GM12878 (cell line): ENCODE measurements around the gene PLEKHM3. TPM values are rescaled to one million over a fixed set of nuclear protein-coding genes. Genes with fewer than 3 reads are reported as not detected.

Experiments
- ATAC-seq: fragments of 200-7000 bp; cut with Tn5 transposase; 3 replicates; pipeline ENCODE4 v1.9.1; 2020; ENCODE audit warnings: mild to moderate bottlenecking, moderate library complexity
- BruUV-seq: library from RNA; stranded (reverse); fragments of 400-500 nt; replicated peaks from 2 replicates; lab custom pipeline; 2021; lab: Mats Ljungman, UMichigan
- CTCF ChIA-PET: fragments of 300-600 bp; sonication (Branson Sonifier 250); formaldehyde crosslinking; extraction: SDS; loops from one replicate; lab custom pipeline; 2021; ENCODE audit warnings: inconsistent platforms; lab: Yijun Ruan, JAX
- POLR2A ChIA-PET: fragments of 350-600 bp; formaldehyde crosslinking; extraction: SDS; loops from one replicate; lab custom pipeline; 2021; ENCODE audit warnings: inconsistent platforms; lab: Charles Lee
- RAD21 ChIA-PET: fragments of 300-600 bp; sonication (Branson Sonifier 250); formaldehyde crosslinking; loops from one replicate; lab custom pipeline; 2023; ENCODE audit warnings: antibody characterized with exemption; ENCODE audit not compliant: unreplicated experiment; lab: Charles Lee
- SMC1A ChIA-PET: fragments of 300-600 bp; sonication (Branson Sonifier 250); formaldehyde crosslinking; loops from one replicate; lab custom pipeline; 2023; ENCODE audit not compliant: unreplicated experiment, uncharacterized antibody; lab: Charles Lee
- DNase-seq: peaks from one replicate; pipeline ENCODE4 v3.0.0-alpha.2; 2011; ENCODE audit warnings: low read depth, low spot score
- FAIRE-seq: peaks from 3 replicates; lab custom pipeline; 2011; peaks lifted over from hg19 to GRCh38; lab: Jason Lieb, UNC
- H2AFZ ChIP-seq: 2 replicates; pipeline ENCODE4 v1.6.0; 2011; ENCODE audit warnings: low read depth, low read length, control low read depth; ENCODE audit not compliant: control insufficient read depth
- H3K27ac ChIP-seq: 2 replicates; pipeline ENCODE4 v1.5.1; 2011; ENCODE audit warnings: control low read depth; ENCODE audit not compliant: control insufficient read depth, insufficient read depth
- H3K27me3 ChIP-seq, 2 experiments: replicated peaks in 1 of 2; 2 replicates each; pipeline versions ENCODE4 v1.6.0 to v1.6.1; 2011; ENCODE audit warnings: low read length in 1 of 2; ENCODE audit not compliant: control insufficient read depth in 2 of 2, insufficient read depth in 2 of 2
- H3K36me3 ChIP-seq, 2 experiments: 2 replicates each; pipeline ENCODE4 v1.5.1; 2011; ENCODE audit warnings: low read length in 1 of 2; ENCODE audit not compliant: control insufficient read depth in 2 of 2, insufficient read depth in 2 of 2
- H3K4me1 ChIP-seq: 2 replicates; pipeline ENCODE4 v1.6.1; 2011; ENCODE audit warnings: mild to moderate bottlenecking, low read length, moderate library complexity, mixed read lengths; ENCODE audit not compliant: control insufficient read depth, insufficient read depth
- H3K4me2 ChIP-seq: 2 replicates; pipeline ENCODE4 v1.6.0; 2011; ENCODE audit warnings: control low read depth; ENCODE audit not compliant: control insufficient read depth, insufficient read depth
- H3K4me3 ChIP-seq: fragments of 200-600 bp; sonication (generic); 2 replicates; pipeline ENCODE4 v1.5.1; 2016
- H3K79me2 ChIP-seq: 2 replicates; pipeline ENCODE4 v1.6.0; 2011; ENCODE audit warnings: low read length; ENCODE audit not compliant: control insufficient read depth, insufficient read depth
- H3K9ac ChIP-seq: 2 replicates; pipeline ENCODE4 v1.8.0; 2011; ENCODE audit warnings: low read length, control low read depth, mixed read lengths; ENCODE audit not compliant: control insufficient read depth, insufficient read depth
- H3K9me3 ChIP-seq: replicated peaks from 3 replicates; pipeline ENCODE4 v1.5.1; 2011; ENCODE audit warnings: mild to moderate bottlenecking, low read length; ENCODE audit not compliant: control insufficient read depth, insufficient read depth
- H4K20me1 ChIP-seq: 2 replicates; pipeline ENCODE4 v1.6.0; 2011; ENCODE audit not compliant: control insufficient read depth, insufficient read depth
- BCL11A ChIP-seq: IDR thresholded peaks from 2 replicates; pipeline ENCODE4 v1.6.1; 2011; ENCODE audit warnings: low read depth, low read length
- CREM ChIP-seq: IDR thresholded peaks from 2 replicates; pipeline ENCODE4 v1.6.1; 2014; ENCODE audit warnings: antibody characterized with exemption, low read depth
- EED ChIP-seq: sonication (generic); IDR thresholded peaks from 2 replicates; pipeline ENCODE4 v1.6.1; 2016; ENCODE audit warnings: antibody characterized with exemption, low read depth
- ELK1 ChIP-seq: IDR thresholded peaks from 2 replicates; pipeline ENCODE4 v1.6.1; 2012; ENCODE audit warnings: low read depth, low read length, improper control_type of control experiment
- FOXM1 ChIP-seq: IDR thresholded peaks from 2 replicates; pipeline ENCODE4 v1.6.1; 2012; ENCODE audit warnings: low read depth, mild to moderate bottlenecking, inconsistent platforms, low read length, moderate library complexity
- IRF3 ChIP-seq: fragments of 450-650 bp; IDR thresholded peaks from 2 replicates; pipeline ENCODE4 v1.6.1; 2014; ENCODE audit warnings: mild to moderate bottlenecking
- NKRF ChIP-seq: fragments of 450-650 bp; conservative IDR thresholded peaks from 2 replicates; pipeline ENCODE4 v1.6.1; 2017; ENCODE audit warnings: mild to moderate bottlenecking, moderate library complexity
- NR2F1 ChIP-seq: fragments of 450-650 bp; conservative IDR thresholded peaks from 2 replicates; pipeline ENCODE4 v1.6.1; 2017; ENCODE audit warnings: mild to moderate bottlenecking
- PAX5 ChIP-seq: IDR thresholded peaks from 2 replicates; pipeline ENCODE4 v1.6.1; 2011; ENCODE audit warnings: low read depth, low read length, borderline replicate concordance
- PML ChIP-seq: IDR thresholded peaks from 2 replicates; pipeline ENCODE4 v1.6.1; 2012; ENCODE audit warnings: low read length, inconsistent platforms
- RAD21 ChIP-seq: IDR thresholded peaks from 2 replicates; pipeline ENCODE4 v1.6.1; 2011; ENCODE audit warnings: mild to moderate bottlenecking, low read depth, low read length, moderate library complexity; ENCODE audit not compliant: insufficient read depth
- SPI1 ChIP-seq: IDR thresholded peaks from 2 replicates; pipeline ENCODE4 v1.6.1; 2011; ENCODE audit warnings: low read depth, mild to moderate bottlenecking, low read length, moderate library complexity, borderline replicate concordance; ENCODE audit not compliant: insufficient read depth
- TBL1XR1 ChIP-seq: IDR thresholded peaks from 2 replicates; pipeline ENCODE4 v1.6.1; 2012; ENCODE audit warnings: low read depth, low read length, improper control_type of control experiment
- WRNIP1 ChIP-seq: IDR thresholded peaks from 2 replicates; pipeline ENCODE4 v1.6.1; 2011; ENCODE audit warnings: low read depth, low read length, improper control_type of control experiment, borderline replicate concordance
- WGBS: methylation state at CpG from one replicate; pipeline ENCODE4 v1.1.6; 2016; ENCODE audit warnings: low lambda C conversion rate; ENCODE audit not compliant: insufficient replicate concordance, insufficient coverage; ENCODE audit errors: missing lambda C conversion rate; 5-methylcytosine and 5-hydroxymethylcytosine counted together
- in situ Hi-C: fragments of 300-500 bp; cut with MboI; formaldehyde crosslinking; loops from 9 replicates; pipeline ENCODE4 v1.14.3; 2018; ENCODE audit warnings: mixed read lengths
- intact Hi-C: fragments of 100-400 bp; cut with micrococcal nuclease; formaldehyde crosslinking; loops from one replicate; pipeline ENCODE4 v1.14.2; 2022; ENCODE audit not compliant: unreplicated experiment
- polyA plus RNA-seq, 11 experiments: library from polyadenylated mRNA; depleted of rRNA in 4 of 11; unstranded in 6 of 11; stranded (reverse) in 5 of 11; fragments of >200 nt; fragmentation: Nextera tagmentation in 4 of 11; fragmentation: Illumina TruSeq in 1 of 11; extraction: Ambion mirVana in 4 of 11; extraction: Trizol in 1 of 11; gene quantifications; 1 replicate in 1 of 11; 2 replicates in 10 of 11; pipeline versions ENCODE4 v1.2.1 to v1.2.3, GENCODE V29; 2011 to 2016; ENCODE audit warnings: inconsistent platforms in 2 of 11, missing spikeins in 2 of 11, low read depth in 1 of 11
- total RNA-seq, 4 experiments: library from RNA; depleted of rRNA in 3 of 4; stranded (reverse); fragments of >200 nt in 3 of 4; fragmentation: Illumina TruSeq in 1 of 4; extraction: Trizol in 1 of 4; gene quantifications; 2 replicates each; pipeline versions ENCODE4 v1.2.1 to v1.2.3, GENCODE V29; 2013 to 2021
- TF ChIP-seq, protein P1 (sequence below): fragments of 450-650 bp; formaldehyde crosslinking; IDR thresholded peaks from 2 replicates; pipeline ENCODE4 v1.4.0; 2020; ENCODE audit warnings: mild to moderate bottlenecking, moderate library complexity

The PLEKHM3 gene
- total and polyA plus RNA-seq, 10 of the 15 experiments (the other 5 are each of a cell fraction or from before 2014, with no cell fraction given): 1.4 to 5.6 (median 3.0) TPM

DNA sequence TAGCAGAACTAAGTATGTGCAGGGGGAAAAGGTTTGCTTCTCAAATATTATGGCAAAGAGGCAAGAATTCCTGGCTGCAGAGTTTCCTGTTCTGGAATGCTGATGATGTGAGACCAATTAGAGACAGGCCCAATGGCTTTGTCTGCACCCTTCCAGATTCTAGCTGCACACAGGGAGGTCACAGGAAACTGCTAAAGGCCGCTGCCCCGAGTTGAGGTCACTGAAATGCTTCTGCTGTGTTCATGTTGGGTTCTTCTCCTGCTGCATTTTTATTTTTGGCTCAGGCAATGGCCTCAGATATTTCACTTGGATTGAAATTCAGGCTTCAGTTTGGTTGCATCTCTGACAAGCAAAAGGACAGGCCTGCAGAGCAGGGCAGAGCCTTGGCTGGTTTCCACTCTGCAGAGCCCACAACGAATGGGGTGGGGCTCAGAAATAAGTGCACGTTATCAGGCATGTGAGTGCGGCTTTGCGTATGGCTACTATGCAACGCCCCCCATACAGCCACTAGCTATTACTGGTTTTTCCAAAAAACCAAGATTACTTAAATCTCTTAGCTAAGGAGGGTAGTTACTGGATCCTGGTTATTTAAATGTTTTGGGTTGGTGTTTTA is 188.7 kb downstream of the PLEKHM3 start:
- H3K27me3 ChIP-seq: no peaks in the 10 kb centered on the region
- in situ Hi-C loops: no loop called here
- TF ChIP-seq NKRF (no peak), CREM (no peak), PML (no peak), RAD21 (no peak), SPI1 (no peak), ELK1 (no peak), IRF3 (no peak), NR2F1 (no peak), TBL1XR1 (no peak), FOXM1 (no peak), PAX5 (no peak), EED (no peak), WRNIP1 (no peak), BCL11A (no peak)
- TF ChIP-seq, protein P1, sequence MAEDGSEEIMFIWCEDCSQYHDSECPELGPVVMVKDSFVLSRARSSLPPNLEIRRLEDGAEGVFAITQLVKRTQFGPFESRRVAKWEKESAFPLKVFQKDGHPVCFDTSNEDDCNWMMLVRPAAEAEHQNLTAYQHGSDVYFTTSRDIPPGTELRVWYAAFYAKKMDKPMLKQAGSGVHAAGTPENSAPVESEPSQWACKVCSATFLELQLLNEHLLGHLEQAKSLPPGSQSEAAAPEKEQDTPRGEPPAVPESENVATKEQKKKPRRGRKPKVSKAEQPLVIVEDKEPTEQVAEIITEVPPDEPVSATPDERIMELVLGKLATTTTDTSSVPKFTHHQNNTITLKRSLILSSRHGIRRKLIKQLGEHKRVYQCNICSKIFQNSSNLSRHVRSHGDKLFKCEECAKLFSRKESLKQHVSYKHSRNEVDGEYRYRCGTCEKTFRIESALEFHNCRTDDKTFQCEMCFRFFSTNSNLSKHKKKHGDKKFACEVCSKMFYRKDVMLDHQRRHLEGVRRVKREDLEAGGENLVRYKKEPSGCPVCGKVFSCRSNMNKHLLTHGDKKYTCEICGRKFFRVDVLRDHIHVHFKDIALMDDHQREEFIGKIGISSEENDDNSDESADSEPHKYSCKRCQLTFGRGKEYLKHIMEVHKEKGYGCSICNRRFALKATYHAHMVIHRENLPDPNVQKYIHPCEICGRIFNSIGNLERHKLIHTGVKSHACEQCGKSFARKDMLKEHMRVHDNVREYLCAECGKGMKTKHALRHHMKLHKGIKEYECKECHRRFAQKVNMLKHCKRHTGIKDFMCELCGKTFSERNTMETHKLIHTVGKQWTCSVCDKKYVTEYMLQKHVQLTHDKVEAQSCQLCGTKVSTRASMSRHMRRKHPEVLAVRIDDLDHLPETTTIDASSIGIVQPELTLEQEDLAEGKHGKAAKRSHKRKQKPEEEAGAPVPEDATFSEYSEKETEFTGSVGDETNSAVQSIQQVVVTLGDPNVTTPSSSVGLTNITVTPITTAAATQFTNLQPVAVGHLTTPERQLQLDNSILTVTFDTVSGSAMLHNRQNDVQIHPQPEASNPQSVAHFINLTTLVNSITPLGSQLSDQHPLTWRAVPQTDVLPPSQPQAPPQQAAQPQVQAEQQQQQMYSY: no peak
- WGBS: 61% methylated on average over 7 of the region's 7 CpGs
- intact Hi-C loops: no loop called here
- H3K9me3 ChIP-seq: no peaks in the 10 kb centered on the region
- no peak overlapping the region for H3K4me3 ChIP-seq
- no peak overlapping the region for H2AFZ ChIP-seq
- no peak overlapping the region for H3K4me2 ChIP-seq
- no peaks in the 10 kb centered on the region for H3K36me3 ChIP-seq
- no peaks in the 10 kb centered on the region for H4K20me1 ChIP-seq
- CTCF ChIA-PET: interaction anchor here (0.6 kb wide), 1 partner anchor 306 kb away, joined by 3 read pairs; no protein-coding TSS in a partner anchor
- no peak for ATAC-seq
- no peak for DNase-seq
- no peak overlapping the region for H3K27ac ChIP-seq
- RAD21 ChIA-PET: no interaction called here
- BruUV-seq: no TSS peak
- SMC1A ChIA-PET: interaction anchor here (0.6 kb wide), 1 partner anchor 63 kb away, joined by 5 read pairs; no protein-coding TSS in a partner anchor
- no peak overlapping the region for H3K9ac ChIP-seq
- no peak for FAIRE-seq
- no peaks in the 10 kb centered on the region for H3K79me2 ChIP-seq
- peaks cover 7% of the 10 kb centered on the region for H3K4me1 ChIP-seq
- POLR2A ChIA-PET: no interaction called here
